HepG2 (cell line): ENCODE data around the gene RRAS. TPM values are rescaled to one million over a fixed set of nuclear protein-coding genes. Genes with fewer than 3 reads are reported as not detected.

ENCODE experiments used
- AHDC1 ChIP-seq: sonication (generic); formaldehyde crosslinking; IDR thresholded peaks from 2 replicates; pipeline ENCODE4 v1.5.1; 2020; ENCODE audit warnings: mild to moderate bottlenecking, missing genetic modification reagents, borderline replicate concordance
- CEBPB ChIP-seq: IDR thresholded peaks from 2 replicates; pipeline ENCODE4 v1.6.1; 2011; ENCODE audit warnings: low read depth, low read length, improper control_type of control experiment, borderline replicate concordance
- DPF2 ChIP-seq: sonication (generic); formaldehyde crosslinking; IDR thresholded peaks from 2 replicates; pipeline ENCODE4 v1.4.0; 2020; ENCODE audit warnings: mild to moderate bottlenecking, low read depth, missing genetic modification reagents, borderline replicate concordance
- EP300 ChIP-seq, 3 experiments: sonication (generic) in 1 of 3; formaldehyde crosslinking in 1 of 3; IDR thresholded peaks; 2 replicates each; pipeline versions ENCODE4 v1.5.1 to v1.6.1; 2011 to 2020; ENCODE audit warnings: low read depth in 2 of 3, low read length in 2 of 3, borderline replicate concordance in 1 of 3, improper control_type of control experiment in 1 of 3, mild to moderate bottlenecking in 1 of 3, missing genetic modification reagents in 1 of 3, moderate library complexity in 1 of 3
- GRHL1 ChIP-seq: sonication (generic); formaldehyde crosslinking; conservative IDR thresholded peaks from 2 replicates; pipeline ENCODE4 v1.8.0; 2022; ENCODE audit warnings: missing genetic modification reagents
- HIC2 ChIP-seq: sonication (generic); formaldehyde crosslinking; IDR thresholded peaks from 2 replicates; pipeline ENCODE4 v1.9.0; 2022; ENCODE audit warnings: low read depth, missing genetic modification reagents
- IKZF4 ChIP-seq: sonication (generic); formaldehyde crosslinking; IDR thresholded peaks from 2 replicates; pipeline ENCODE4 v1.5.1; 2020; ENCODE audit warnings: borderline replicate concordance, mild to moderate bottlenecking, low read depth, missing genetic modification reagents; ENCODE audit errors: not compliant biosample characterization
- MAF1 ChIP-seq: sonication (generic); formaldehyde crosslinking; IDR thresholded peaks from 2 replicates; pipeline ENCODE4 v1.5.0; 2020; ENCODE audit warnings: missing genetic modification reagents, borderline replicate concordance
- NCOA5 ChIP-seq: sonication (generic); formaldehyde crosslinking; IDR thresholded peaks from 2 replicates; pipeline ENCODE4 v1.4.0; 2020; ENCODE audit warnings: missing genetic modification reagents
- PPARG ChIP-seq: conservative IDR thresholded peaks from 2 replicates; pipeline ENCODE4 v1.6.1; 2016; ENCODE audit warnings: missing biosample characterization, missing genetic modification reagents
- RAD51 ChIP-seq: fragments of 450-650 bp; IDR thresholded peaks from 2 replicates; pipeline ENCODE4 v1.6.1; 2016; ENCODE audit warnings: borderline replicate concordance
- THAP7 ChIP-seq: sonication (generic); formaldehyde crosslinking; IDR thresholded peaks from 2 replicates; pipeline ENCODE4 v1.8.1; 2023; ENCODE audit warnings: mild to moderate bottlenecking, missing genetic modification reagents
- TRIM24 ChIP-seq: sonication (generic); formaldehyde crosslinking; IDR thresholded peaks from 2 replicates; pipeline ENCODE4 v1.8.0; 2022; ENCODE audit warnings: mild to moderate bottlenecking, missing genetic modification reagents
- ZBTB38 ChIP-seq: sonication (generic); formaldehyde crosslinking; IDR thresholded peaks from 2 replicates; pipeline ENCODE4 v1.5.1; 2020; ENCODE audit warnings: mild to moderate bottlenecking, missing genetic modification reagents
- ZNF329 ChIP-seq: sonication (generic); formaldehyde crosslinking; IDR thresholded peaks from 2 replicates; pipeline ENCODE4 v1.9.0; 2021; ENCODE audit warnings: low read depth, mild to moderate bottlenecking, missing genetic modification reagents
- ZNF382 ChIP-seq: sonication (generic); formaldehyde crosslinking; IDR thresholded peaks from 2 replicates; pipeline ENCODE4 v1.5.0; 2020; ENCODE audit warnings: missing genetic modification reagents, mild to moderate bottlenecking, borderline replicate concordance
- ZNF607 ChIP-seq: sonication (generic); formaldehyde crosslinking; IDR thresholded peaks from 2 replicates; pipeline ENCODE4 v1.5.1; 2020; ENCODE audit warnings: missing genetic modification reagents, mild to moderate bottlenecking, borderline replicate concordance
- polyA plus RNA-seq, 8 experiments: library from polyadenylated mRNA; depleted of rRNA in 3 of 8; stranded (reverse) in 7 of 8; unstranded in 1 of 8; fragments of >200 nt; fragmentation: Illumina TruSeq in 4 of 8; extraction: Trizol in 4 of 8; gene quantifications; 2 replicates each; pipeline versions ENCODE4 v1.2.1 to v1.2.3, GENCODE V29; 2011 to 2016; ENCODE audit warnings: low read depth in 4 of 8, missing spikeins in 1 of 8, mixed read lengths in 1 of 8; ENCODE audit not compliant: insufficient read depth in 1 of 8
- total RNA-seq, 5 experiments: library from RNA; depleted of rRNA; stranded (reverse); fragments of >200 nt; fragmentation: Illumina TruSeq; extraction: Trizol; gene quantifications; 2 replicates each; pipeline ENCODE4 v1.2.3, GENCODE V29; 2016; ENCODE audit warnings: low read depth in 1 of 5

The RRAS gene
- total and polyA plus RNA-seq, 2 of the 13 experiments (the other 11 are each of a cell fraction or from before 2014, with no cell fraction given) = 1.5 to 12.0 TPM

DNA sequence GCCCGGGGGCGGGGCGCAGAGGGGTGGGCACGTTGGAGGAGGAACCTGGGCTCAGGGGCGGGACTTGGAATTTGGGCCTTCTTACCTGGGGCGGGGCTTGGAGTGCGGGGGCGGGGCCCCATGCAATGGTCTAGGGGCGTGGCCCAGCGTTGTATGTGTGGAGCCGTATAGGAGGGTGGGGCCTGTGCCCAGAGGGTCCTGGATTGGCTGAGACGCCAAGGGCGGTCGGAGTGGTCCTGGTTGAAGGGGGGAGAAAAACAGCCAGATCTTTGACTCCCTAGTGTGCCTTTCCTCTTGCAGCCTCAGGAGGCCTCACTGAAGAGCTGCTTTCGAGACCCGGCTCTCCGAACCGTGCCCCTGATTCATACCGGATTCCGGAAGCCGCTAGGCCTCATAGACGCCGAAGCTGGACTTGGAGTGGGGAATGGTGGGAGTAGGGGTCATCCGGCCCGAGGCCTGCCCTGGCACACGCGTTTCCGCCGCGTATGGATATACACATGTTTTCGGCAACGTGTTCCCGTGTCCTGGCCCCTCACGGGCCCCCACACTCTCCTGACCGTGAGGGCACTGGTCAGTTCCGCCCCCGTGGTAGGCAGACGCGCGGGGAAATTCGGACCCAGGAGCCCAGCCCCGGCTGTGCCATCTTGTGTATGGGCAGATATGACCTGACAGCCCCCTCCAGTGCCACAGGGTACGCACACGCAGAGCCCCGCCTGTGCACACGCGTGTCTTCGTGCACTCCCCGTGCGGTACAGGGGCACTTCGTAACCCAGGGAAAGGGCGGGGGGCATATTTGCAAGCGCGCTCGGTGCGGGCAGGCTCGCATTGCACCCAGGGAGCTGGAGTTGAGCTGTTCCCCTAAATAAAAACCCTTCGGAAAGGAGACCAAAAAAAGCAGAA, 49.6 kb downstream of the RRAS start (continued):
- TF ChIP-seq AHDC1 (CRISPR knock-in tag) (peak; percentile 50; the same call in 1 of the 2 replicates), ZNF329 (no peak), MAF1 (CRISPR knock-in tag) (0 out of 2 replicates have a peak, but pooled peaks have one; percentile 61), IKZF4 (CRISPR knock-in tag) (peak; percentile 84), ZNF607 (CRISPR knock-in tag) (no peak), GRHL1 (CRISPR knock-in tag) (no peak), ZBTB38 (CRISPR knock-in tag) (no peak), ZNF382 (no peak), RAD51 (no peak), TRIM24 (CRISPR knock-in tag) (no peak), HIC2 (CRISPR knock-in tag) (peak; percentile 60; the same call in 1 of the 2 replicates), PPARG (CRISPR knock-in tag) (peak; percentile 50; the same call in 1 of the 2 replicates), CEBPB (no peak), NCOA5 (no peak), EP300 (IDR thresholded peaks at IDR 0.05; ENCODE audit: low read depth in 2 of 2, low read length in 2 of 2) (no peak), EP300 (CRISPR knock-in tag; IDR thresholded peaks at IDR 0.05; ENCODE audit: borderline replicate concordance) (peak; percentile 37), THAP7 (CRISPR knock-in tag) (peak; percentile 19; the same call in 1 of the 2 replicates), DPF2 (CRISPR knock-in tag) (no peak)
